ENCODE results near the gene CASR. TPM values are rescaled to one million over a fixed set of nuclear protein-coding genes. Genes with fewer than 3 reads are reported as not detected.

Gene CASR
- total RNA-seq, 1 donor from 2014 or later = not detected

GRCh38 chr3:122263058-122263457 lies 79.6 kb downstream of the CASR start:
- Histone ChIP-seq H3K4me3 (ENCODE audit: low read depth, low read length) (no peak overlapping the region), H3K36me3 (ENCODE audit: control insufficient read depth, insufficient read depth, low read length) (no peaks in the 10 kb centered on the region), H3K27me3 (ENCODE audit: control insufficient read depth, insufficient read depth, low read length) (peaks cover 2% of the 10 kb centered on the region)
- no peak for FAIRE-seq
- DNase-seq (ENCODE audit: low read depth) = no peak
- TF ChIP-seq CTCF (IDR thresholded peaks at IDR 0.05; ENCODE audit: insufficient read depth, low read length, severe bottlenecking) = no peak

- FAIRE-seq = no peak
- H3K4me3 ChIP-seq (ENCODE audit: low read depth, low read length) = no peak overlapping the region
- DNase-seq (ENCODE audit: low read depth) = no peak
Measured at GRCh38 chr3:122263974-122264588, 80.6 kb downstream of the CASR start.

GRCh38 chr3:122265957-122266356 lies 82.5 kb downstream of the CASR start:
- Histone ChIP-seq H3K4me3 (ENCODE audit: low read depth, low read length) (no peak overlapping the region), H3K27me3 (ENCODE audit: control insufficient read depth, insufficient read depth, low read length) (peaks cover 2% of the 10 kb centered on the region), H3K36me3 (ENCODE audit: control insufficient read depth, insufficient read depth, low read length) (no peaks in the 10 kb centered on the region)
- TF ChIP-seq CTCF (IDR thresholded peaks at IDR 0.05; ENCODE audit: insufficient read depth, low read length, severe bottlenecking) = no peak
- DNase-seq (ENCODE audit: low read depth) = peak; percentile 13
- FAIRE-seq = no peak

More at GRCh38 chr3:122263974-122264588, 80.6 kb downstream of the CASR start:
- no peak for TF ChIP-seq CTCF (IDR thresholded peaks at IDR 0.05; ENCODE audit: insufficient read depth, low read length, severe bottlenecking)
- Histone ChIP-seq H3K36me3 (ENCODE audit: control insufficient read depth, insufficient read depth, low read length) (no peaks in the 10 kb centered on the region), H3K27me3 (ENCODE audit: control insufficient read depth, insufficient read depth, low read length) (peaks cover 2% of the 10 kb centered on the region)

GRCh38 chr3:122268257-122269024 lies 85.0 kb downstream of the CASR start:
- H3K36me3 ChIP-seq (ENCODE audit: control insufficient read depth, insufficient read depth, low read length) = no peaks in the 10 kb centered on the region
- FAIRE-seq = no peak
- H3K27me3 ChIP-seq (ENCODE audit: control insufficient read depth, insufficient read depth, low read length) = no peaks in the 10 kb centered on the region
- DNase-seq (ENCODE audit: low read depth) = no peak
- TF ChIP-seq CTCF (IDR thresholded peaks at IDR 0.05; ENCODE audit: insufficient read depth, low read length, severe bottlenecking) = no peak
- no peak overlapping the region for H3K4me3 ChIP-seq (ENCODE audit: low read depth, low read length)

- no peak for FAIRE-seq
- no peak for DNase-seq (ENCODE audit: low read depth)
- H3K4me3 ChIP-seq (ENCODE audit: low read depth, low read length) = no peak overlapping the region
- no peaks in the 10 kb centered on the region for H3K36me3 ChIP-seq (ENCODE audit: control insufficient read depth, insufficient read depth, low read length)
- no peak for TF ChIP-seq CTCF (IDR thresholded peaks at IDR 0.05; ENCODE audit: insufficient read depth, low read length, severe bottlenecking)
- no peaks in the 10 kb centered on the region for H3K27me3 ChIP-seq (ENCODE audit: control insufficient read depth, insufficient read depth, low read length)
Measured at GRCh38 chr3:122269045-122269444, 85.6 kb downstream of the CASR start.
